A549 treated with Hydrocortisone at 1 μM for 4 hours (cell line): ENCODE measurements around the gene CCDC192. TPM values are rescaled to one million over a fixed set of nuclear protein-coding genes. Genes with fewer than 3 reads are reported as not detected.

Experiments
- total RNA-seq: library from RNA; stranded (reverse); fragments of 200-300 nt; extraction: Qiagen RNA extraction; gene quantifications from 5 replicates; pipeline ENCODE4 v1.2.3, GENCODE V29; 2022

The CCDC192 gene
- not detected in 5 replicates for total RNA-seq

GRCh38 chr5:127702926-127703561 is at the start of gene CCDC192:
TSS of gene CCDC192 (plus strand) at chr5:127703391. CDS start at chr5:127703446, 55 bp downstream.

Other genes with a start within 250 kb of the CCDC192 start
- 40.7 to 52.5 TPM (median 49.7 TPM) in 5 replicates for gene PRRC1, start 185.8 kb upstream of the CCDC192 start, total RNA-seq
- not detected in 5 replicates for gene CTXN3, start 54.3 kb upstream of the CCDC192 start, total RNA-seq